Stimulated activated naive CD4-positive, alpha-beta T cell treated with Interleukin-2 at 50 U/mL for 16 hours (primary cell): ENCODE data around the gene CCDC152.
"Not testable (repeated sequence)": the region's sequence is repeated elsewhere in the genome, so short reads cannot be mapped to it uniquely, and the experiment has no call there.

Experiments used
- DNase-seq: peaks from one replicate; lab custom pipeline; 2025; lab: John Stamatoyannopoulos, UW

Gene CCDC152

GRCh38 chr5:42812620-42813019, 56.0 kb downstream of the CCDC152 start:
- DNase-seq = no peak

- DNase-seq = no peak
Measured at GRCh38 chr5:42813533-42813932, 56.9 kb downstream of the CCDC152 start.

GRCh38 chr5:42816546-42816945, 59.9 kb downstream of the CCDC152 start:
- not testable (repeated sequence) for DNase-seq

- DNase-seq = no peak
Measured at GRCh38 chr5:42819745-42820144, 63.1 kb downstream of the CCDC152 start.

GRCh38 chr5:42822548-42822947, 65.9 kb downstream of the CCDC152 start:
- no peak for DNase-seq

GRCh38 chr5:42824347-42824976, 67.8 kb downstream of the CCDC152 start:
- DNase-seq = no peak

DNA sequence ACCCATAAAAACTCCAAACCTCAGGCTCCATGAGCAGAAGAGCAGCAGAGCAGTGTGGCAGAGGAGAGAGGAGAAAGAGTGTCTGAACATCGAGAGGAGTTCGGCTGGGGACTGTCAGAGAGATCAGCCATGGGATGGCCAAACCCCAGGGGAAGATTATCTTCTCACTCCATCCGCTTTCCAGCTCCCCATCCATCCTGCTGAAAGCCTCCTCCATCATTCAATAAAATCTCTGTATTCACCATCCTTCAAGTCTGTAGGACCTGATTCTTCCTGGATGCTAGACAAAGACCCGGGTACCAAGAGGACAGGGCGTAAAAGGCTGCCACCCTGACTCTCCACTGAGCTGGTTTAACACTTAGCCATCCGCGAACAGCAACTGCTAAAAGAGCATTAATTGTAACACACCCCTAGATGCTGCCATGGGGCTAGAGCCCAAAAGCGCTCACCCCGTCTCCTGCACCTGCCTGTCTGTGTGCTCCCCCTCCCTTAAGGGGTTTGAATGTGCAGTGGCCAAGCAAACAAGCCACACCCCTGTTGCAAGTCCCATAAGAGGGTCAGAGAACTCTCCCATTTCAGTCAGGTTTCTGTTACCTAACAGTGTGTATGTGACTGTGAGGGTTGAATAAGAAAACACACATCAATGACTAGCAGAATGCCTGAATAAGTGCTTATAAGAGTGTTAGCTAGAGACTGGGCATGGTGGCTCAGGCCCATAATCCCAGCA, 69.0 kb downstream of the CCDC152 start:
- DNase-seq = no peak

DNA sequence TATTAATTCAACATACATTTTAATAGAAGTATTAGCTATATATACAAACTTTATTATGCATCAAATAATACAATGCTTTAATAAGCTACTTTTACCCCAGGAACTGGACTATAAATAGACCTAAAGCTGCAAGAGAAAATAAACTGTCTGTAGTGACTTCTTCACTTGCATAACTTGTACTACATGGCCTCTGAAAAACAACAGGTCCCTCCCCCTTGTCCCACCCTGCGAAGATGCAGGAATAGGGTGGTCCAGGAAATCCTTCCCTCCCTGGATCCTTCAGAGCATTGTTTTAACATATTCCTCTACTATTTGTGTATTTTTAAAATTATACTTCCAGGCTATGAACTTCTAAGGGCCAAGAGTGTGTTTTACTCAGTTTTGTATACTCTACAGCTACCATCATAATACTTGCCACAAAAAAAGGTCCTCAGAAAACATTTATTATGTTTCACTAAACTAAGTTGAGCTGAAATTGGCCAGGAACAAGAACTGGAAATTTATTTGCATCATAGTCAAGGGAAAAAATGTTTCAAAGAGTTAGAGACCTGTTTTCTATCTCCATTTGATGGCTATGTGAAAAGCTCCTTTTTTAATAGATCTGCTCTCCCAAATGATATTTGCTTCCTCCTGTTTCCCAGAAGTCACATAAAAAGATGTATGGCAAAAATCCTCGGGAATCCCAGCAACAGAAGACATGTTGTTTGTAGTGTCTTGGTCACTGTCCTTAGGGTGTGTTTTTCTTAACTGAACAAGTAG, 70.3 kb downstream of the CCDC152 start:
- DNase-seq = no peak

DNA sequence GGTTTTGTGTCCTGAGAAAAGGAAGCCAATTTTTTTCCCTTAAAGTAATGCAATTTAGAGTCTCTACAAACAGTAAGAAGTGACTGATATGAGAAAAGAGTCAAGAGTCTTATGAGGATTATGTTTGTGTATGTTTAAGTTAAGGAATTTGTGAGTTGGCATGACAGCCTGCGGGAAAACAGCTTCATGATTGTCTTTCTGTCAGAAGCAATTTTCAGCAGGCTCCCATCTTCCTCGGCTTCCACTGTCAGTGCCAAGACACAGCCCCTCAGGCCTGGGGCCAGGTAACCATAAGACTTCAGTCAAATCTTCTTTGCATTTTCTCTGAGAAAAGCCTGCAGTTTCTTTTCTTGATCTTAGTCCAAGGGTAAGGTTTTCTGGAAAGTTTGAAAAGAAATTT, 72.1 kb downstream of the CCDC152 start:
- DNase-seq = no peak

DNA sequence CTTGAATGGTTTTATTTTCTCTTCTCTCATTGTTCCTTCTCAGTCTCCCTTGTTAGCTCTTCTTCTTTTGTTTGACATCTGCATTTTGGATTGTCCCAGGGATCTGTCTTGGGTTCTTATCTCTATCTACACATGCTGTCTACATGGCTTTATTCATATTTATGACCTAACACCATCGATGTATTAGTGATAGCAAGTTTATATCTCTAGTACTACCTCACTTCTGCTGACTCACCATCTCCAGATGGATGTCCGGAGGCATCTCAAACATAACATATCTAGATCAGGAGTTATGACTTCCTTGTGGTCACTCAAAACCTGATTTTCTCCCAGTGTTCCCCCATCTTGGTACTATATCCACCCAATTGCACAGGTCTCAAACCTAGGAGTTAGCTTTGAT, 74.3 kb downstream of the CCDC152 start:
- no peak for DNase-seq

GRCh38 chr5:42832060-42832459, 75.4 kb downstream of the CCDC152 start:
- no peak for DNase-seq

- DNase-seq = no peak
Measured at GRCh38 chr5:42836070-42836769, 79.6 kb downstream of the CCDC152 start.

DNA sequence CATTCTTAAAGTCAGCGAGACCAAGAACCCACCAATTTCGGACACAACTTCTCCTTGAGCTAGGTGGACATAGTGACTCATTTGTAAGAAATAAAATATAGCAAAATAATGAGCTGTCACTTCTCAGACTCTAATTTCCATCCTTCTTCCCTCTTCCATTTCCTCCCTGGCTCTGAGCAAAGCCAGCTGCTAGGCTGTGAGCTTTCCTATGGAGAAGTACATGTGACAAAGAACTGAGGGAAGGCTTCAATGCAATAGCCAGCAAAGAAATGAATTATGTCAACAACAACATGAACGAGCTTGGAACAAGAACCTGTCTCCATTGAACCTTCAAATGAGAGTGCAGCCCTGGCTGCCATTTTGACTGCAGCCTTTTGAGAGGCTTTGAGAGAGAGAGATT, 81.0 kb downstream of the CCDC152 start:
- DNase-seq = no peak

DNA sequence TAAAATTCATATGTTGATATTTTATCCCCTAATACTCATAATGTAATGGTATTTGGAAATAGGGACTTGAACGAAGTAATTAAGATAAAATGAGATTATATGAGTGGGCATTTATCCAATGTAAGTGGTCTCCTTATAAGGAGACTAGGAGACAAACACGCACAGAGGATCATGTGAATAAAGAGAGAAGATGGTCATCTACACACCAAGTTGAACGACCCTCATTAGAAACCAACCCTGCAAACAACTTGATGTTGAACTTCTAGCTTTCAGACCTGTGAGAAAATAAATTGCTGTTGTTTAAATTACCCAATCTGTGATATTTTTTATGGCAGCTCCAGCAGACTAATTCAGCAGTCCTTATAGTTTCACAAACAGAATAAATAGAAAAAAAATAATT, 82.6 kb downstream of the CCDC152 start:
- no peak for DNase-seq

- no peak for DNase-seq
Measured at GRCh38 chr5:42840269-42840668, 83.7 kb downstream of the CCDC152 start.

- DNase-seq = no peak
Measured at GRCh38 chr5:42840842-42841567, 84.4 kb downstream of the CCDC152 start.

- DNase-seq = no peak
Measured at GRCh38 chr5:42842921-42843641, 86.5 kb downstream of the CCDC152 start.

DNA sequence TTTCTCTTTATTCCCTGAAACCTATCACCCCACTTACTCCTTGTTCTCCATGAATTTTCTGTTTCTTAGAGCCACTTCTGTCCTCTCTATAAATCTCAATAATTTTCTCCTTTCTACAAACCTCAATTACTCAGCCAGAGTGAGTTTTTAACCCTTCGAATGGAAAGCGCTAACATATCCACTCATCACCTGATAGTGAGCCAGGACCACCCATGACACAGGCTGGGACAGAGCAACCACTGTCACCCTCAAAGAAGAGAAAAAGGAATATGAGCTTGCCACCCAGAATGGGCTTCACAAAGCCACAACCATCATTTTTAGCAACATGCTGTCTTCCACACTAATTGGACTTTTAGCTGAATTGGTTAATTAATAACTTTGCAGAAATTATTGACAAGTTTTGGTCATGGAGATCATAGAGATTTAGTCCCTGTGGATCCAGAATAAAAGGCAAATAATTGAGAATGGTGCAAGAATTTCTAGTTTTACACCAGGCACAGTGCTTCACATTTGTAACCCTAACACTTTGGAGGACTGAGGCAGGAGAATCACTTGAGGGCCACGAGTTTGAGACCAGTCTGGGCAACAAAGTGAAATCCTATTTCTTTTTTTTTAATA, 87.2 kb downstream of the CCDC152 start:
- no peak for DNase-seq

DNA sequence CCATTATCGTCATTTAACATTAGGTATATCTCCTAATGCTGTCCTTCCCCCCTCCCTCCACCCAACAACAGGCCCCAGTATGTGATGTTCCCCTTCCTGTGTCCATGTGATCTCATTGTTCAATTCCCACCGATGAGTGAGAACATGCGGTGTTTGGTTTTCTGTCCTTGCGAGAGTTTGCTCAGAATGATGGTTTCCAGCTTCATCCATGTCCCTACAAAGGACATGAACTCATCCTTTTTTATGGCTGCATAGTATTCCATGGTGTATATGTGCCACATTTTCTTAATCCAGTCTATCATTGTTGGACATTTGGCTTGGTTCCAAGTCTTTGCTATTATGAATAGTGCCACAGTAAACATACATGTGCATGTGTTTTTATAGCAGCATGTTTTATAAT, 87.8 kb downstream of the CCDC152 start:
- not testable (repeated sequence) for DNase-seq

GRCh38 chr5:42848545-42848944, 91.9 kb downstream of the CCDC152 start:
- DNase-seq = no peak

- DNase-seq = no peak
Measured at GRCh38 chr5:42851481-42851880, 94.9 kb downstream of the CCDC152 start.
